A204.1 (cell line): ENCODE data around the gene OR2A12.
"Not testable (repeated sequence)": the region's sequence is repeated elsewhere in the genome, so short reads cannot be mapped to it uniquely, and the experiment has no call there.

Source experiments
- FAIRE-seq: peaks from 2 replicates; lab custom pipeline; 2012; peaks lifted over from hg19 to GRCh38; lab: Jason Lieb, UNC

The OR2A12 gene

DNA sequence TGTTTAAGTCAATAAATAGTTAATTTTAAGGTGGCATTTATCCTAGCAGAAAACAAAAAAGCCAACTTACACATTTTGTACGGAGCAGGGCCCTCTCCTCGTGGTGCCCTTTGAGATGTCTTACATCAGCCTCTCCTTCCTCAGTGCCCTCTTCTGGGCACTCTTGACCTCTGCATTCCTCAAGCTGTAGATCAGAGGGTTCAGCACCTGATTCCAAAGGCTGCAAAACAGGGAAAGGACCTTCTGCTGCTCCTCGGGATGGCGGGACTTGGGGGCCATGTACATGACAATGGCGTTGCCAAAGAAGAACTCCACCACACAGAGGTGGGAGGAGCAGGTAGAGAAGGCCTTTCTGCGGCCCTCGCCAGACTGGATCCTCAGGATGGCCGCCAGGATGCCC, 32.3 kb downstream of the OR2A12 start:
- no peak for FAIRE-seq

GRCh38 chr7:144122876-144123275, 36.8 kb downstream of the OR2A12 start, which contains the start of gene OR2A14:
Gene OR2A14, plus strand, starts transcription at chr7:144123176. Its CDS starts 5,937 bp downstream, at chr7:144129113.
- no peak for FAIRE-seq

- FAIRE-seq: no peak
These were observed 41.7 kb downstream of the OR2A12 start for GRCh38 chr7:144127714-144128334.

GRCh38 chr7:144129601-144130000, 43.5 kb downstream of the OR2A12 start:
- not testable (repeated sequence) for FAIRE-seq

GRCh38 chr7:144130730-144131129, 44.7 kb downstream of the OR2A12 start:
- FAIRE-seq: no peak

GRCh38 chr7:144132262-144132661, 46.2 kb downstream of the OR2A12 start:
- no peak for FAIRE-seq

DNA sequence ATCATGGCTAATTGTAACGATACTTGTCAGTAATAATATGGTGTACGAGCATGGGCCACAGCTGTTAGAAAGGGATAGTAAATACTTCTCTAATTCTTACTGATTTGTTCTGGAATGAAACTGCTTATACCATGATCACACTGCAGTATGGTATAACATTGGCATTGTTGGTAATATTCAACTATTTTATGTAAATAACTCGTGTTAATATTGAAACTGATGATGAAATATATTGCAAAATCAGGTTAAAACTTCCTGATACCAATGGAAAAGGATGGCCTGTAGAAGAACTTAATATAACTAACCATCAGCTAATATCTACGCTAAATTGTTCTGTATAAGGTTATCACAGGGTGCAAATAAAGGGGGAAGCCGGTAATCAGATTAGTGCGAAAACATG, 47.2 kb downstream of the OR2A12 start:
- FAIRE-seq: no peak

GRCh38 chr7:144134116-144134515, 48.0 kb downstream of the OR2A12 start:
- FAIRE-seq: no peak

DNA sequence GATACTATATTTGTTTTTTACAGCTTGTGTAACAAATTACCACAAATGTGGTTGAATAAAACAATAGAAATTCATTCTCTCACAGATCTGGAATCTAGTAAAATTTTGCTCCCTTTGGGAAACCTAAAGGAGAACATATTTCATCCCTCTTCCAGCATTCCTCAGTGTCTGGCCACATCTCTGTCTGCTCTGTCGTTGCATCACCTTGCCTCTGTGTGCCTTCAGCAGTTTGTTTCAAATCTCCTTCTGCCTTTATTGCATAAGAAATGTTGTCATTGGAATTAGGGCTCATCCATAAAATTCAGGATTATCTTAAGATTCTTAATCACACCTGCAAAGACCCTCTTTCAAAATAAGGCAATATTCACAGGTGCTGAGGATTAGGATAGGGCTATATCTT, 51.4 kb downstream of the OR2A12 start:
- no peak for FAIRE-seq

- no peak for FAIRE-seq
These were observed 56.1 kb downstream of the OR2A12 start for GRCh38 chr7:144142187-144142586.

DNA sequence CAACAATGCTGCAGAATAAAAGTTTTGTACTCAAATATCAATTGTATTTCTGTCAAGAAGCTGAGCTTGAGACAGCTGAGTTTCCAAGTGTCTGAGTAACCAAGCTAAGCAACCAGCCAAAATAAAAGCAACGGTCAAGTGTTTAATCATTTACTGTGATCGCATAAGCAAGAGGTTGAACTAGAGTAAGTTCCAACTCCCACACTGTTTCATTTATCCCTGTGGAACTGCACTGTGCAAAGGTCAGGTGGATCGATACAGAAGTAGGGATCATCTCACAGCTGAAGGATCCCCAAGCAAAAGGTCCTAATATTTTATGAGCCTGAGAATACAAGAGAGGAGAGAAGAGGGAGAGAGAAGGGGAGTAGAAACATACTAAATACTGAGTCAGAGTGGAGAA, 58.3 kb downstream of the OR2A12 start:
- FAIRE-seq: no peak

GRCh38 chr7:144148224-144148827, 62.2 kb downstream of the OR2A12 start:
- no peak for FAIRE-seq
